GM19239 (cell line): ENCODE data around the gene HBB.
"Not testable (repeated sequence)": the region's sequence is repeated elsewhere in the genome, so short reads cannot be mapped to it uniquely, and the experiment has no call there.

ENCODE experiments used
- DNase-seq: peaks from one replicate; pipeline ENCODE4 v3.0.0; 2011; ENCODE audit warnings: low spot score; ENCODE audit not compliant: insufficient read length
- FAIRE-seq: peaks from 2 replicates; lab custom pipeline; 2011; peaks lifted over from hg19 to GRCh38; lab: Jason Lieb, UNC

HBB gene

DNA sequence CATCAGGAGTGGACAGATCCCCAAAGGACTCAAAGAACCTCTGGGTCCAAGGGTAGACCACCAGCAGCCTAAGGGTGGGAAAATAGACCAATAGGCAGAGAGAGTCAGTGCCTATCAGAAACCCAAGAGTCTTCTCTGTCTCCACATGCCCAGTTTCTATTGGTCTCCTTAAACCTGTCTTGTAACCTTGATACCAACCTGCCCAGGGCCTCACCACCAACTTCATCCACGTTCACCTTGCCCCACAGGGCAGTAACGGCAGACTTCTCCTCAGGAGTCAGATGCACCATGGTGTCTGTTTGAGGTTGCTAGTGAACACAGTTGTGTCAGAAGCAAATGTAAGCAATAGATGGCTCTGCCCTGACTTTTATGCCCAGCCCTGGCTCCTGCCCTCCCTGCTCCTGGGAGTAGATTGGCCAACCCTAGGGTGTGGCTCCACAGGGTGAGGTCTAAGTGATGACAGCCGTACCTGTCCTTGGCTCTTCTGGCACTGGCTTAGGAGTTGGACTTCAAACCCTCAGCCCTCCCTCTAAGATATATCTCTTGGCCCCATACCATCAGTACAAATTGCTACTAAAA, at the start of gene HBB:
HBB (minus strand) TSS at position 340 of the 579 bp plus-strand sequence; CDS start at position 290, 50 bp downstream.
- no peak for DNase-seq
- FAIRE-seq = no peak

DNA sequence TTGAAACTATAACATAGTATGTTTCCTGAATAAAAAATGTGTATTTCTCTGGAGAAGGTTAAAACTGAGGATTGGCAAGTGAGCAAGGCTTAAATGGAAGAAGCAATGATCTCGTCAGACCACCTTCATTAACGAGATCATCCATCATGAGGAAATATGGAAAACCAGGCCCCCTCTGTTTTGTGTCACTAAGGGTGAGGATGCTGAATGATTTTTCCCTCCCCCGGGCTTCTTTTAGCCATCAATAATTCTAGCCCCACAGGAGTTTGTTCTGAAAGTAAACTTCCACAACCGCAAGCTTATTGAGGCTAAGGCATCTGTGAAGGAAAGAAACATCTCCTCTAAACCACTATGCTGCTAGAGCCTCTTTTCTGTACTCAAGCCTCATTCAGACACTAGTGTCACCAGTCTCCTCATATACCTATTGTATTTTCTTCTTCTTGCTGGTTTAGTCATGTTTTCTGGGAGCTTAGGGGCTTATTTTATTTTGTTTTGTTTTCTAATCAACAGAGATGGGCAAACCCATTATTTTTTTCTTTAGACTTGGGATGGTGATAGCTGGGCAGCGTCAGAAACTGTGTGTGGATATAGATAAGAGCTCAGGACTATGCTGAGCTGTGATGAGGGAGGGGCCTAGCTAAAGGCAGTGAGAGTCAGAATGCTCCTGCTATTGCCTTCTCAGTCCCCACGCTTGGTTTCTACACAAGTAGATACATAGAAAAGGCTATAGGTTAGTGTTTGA, 48.7 kb upstream of the HBB start:
- no peak for DNase-seq
- FAIRE-seq = no peak

DNA sequence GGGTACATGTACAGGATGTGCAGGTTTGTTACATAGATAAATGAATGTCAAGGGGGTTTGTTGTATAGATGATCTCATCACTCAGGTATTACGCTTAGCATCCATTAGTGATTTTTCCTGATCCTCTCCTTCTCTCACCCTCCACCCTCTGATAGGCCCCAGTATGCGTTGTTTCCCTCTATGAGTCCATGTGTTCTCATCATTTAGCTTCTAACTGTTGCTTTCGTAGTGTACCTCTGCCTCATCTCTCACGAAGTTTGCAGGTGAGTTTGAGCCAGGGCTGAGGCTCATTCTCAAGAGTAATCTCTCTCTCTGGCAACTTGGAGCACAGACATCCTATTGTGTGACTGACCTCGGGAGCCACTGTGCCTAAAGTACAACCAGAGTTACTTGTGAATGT, 47.5 kb upstream of the HBB start:
- no peak for FAIRE-seq
- DNase-seq = no peak

DNA sequence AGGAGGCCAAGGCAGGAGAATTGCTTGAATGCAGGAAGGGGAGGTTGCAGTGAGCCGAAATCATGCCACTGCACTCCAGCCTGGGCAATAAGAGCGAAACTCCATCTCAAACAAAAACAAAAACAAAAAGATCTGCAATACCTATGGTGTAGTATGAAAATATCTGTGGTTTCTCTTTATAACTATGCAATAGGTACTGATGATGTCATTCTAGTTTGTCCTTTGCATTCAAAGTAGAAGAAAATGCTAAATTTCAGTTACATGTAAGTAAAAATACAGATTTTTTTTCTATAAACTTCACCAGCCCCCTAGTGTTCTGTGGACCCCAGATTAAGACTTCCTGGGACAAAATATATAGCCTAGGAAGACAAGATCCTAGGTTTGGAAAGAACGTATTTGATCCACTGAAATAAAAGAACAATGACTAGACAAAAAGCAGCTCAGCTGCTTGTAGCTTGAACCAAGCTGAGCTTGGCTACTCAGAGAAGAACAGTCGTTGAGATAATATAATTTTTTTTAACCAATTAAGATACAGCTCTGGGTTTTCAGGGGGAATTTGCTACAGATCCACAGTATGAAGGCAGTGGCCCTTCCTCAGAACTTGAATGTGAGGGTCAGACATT, 45.6 kb upstream of the HBB start:
- DNase-seq = no peak
- FAIRE-seq = no peak

DNA sequence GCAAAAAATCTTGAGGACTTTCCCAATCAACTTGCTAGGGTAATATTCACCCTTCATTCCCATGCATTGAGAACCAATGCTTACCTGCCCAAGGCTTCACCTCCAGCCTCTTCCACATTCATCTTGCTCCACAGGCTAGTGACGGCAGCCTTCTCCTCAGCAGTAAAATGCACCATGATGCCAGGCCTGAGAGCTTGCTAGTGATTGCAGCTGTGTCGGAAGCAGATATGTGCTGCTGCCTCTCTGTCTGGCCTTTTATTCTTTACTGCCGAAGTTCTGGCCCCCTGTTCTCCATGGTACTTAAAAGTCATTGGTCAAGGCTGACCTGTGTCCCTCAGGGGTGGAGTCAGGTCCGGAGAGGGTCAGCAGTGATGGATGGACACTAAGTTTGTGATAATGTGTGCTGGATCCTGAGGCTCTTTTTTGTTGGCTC, 42.9 kb upstream of the HBB start, which contains the start of gene HBE1:
HBE1 (minus strand) TSS at position 231 of the 433 bp plus-strand sequence; CDS start at position 176, 55 bp downstream.
- FAIRE-seq (no peak), DNase-seq (no peak)

DNA sequence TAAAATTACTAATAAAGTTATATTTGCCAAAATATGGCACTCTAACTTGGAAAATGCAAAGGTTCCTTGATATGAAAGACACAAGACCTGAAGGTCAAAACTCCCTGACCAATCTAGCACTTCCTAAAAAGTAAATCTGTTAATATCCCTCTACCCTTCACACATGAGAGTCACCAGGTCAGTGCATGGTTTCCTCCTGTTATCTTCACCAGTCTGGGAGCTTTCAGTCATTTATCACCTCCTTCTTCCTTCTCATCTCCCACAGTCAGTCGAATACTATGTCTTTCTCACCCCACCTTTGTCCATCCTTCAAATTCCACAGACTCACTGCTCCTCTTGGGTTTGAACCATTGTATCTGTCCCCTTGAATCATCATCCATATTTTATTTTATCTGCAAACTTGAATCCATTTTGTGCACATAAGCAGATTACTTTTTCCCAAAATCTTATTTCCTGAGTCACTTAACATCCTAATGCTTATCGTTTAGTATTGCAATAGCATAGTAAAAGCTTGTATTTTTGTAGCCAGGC, 40.2 kb upstream of the HBB start:
- FAIRE-seq (no peak), DNase-seq (no peak)

DNA sequence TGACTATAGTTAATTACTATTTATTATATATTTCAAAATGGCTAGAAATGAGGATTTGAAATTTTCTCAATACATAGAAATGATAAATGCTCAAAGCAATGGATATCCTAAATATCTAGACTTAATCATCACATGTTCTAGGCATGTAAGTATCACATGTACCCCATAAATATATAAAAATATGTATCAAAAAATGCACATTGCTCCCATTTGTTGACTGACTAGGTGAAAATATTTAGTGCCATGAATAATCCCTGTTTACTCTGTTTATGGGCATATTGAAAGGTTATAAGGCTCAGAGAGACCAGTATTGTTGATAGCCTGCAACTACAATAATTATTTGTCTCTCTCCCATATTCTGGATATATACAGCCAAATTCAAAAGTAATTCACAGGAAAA, 39.7 kb upstream of the HBB start:
- no peak for DNase-seq
- FAIRE-seq = no peak

DNA sequence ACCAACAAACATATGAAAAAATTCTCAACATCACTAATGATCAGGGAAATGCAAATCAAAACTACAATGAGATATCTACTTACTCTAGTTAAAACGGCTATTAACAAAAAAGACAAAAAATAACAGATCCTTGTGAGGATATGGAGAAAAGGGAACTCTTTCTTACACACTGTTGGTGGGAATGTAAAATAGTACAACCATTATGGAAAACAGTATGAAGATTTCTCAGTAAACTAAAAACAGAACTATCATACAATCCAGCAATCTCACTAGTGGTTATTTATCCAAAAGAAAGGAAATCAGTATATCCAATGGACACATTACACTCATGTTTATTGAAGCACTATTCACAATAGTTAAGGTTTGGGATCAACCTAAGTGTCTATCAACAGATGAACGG, 39.0 kb upstream of the HBB start:
- FAIRE-seq (no peak), DNase-seq (no peak)

DNA sequence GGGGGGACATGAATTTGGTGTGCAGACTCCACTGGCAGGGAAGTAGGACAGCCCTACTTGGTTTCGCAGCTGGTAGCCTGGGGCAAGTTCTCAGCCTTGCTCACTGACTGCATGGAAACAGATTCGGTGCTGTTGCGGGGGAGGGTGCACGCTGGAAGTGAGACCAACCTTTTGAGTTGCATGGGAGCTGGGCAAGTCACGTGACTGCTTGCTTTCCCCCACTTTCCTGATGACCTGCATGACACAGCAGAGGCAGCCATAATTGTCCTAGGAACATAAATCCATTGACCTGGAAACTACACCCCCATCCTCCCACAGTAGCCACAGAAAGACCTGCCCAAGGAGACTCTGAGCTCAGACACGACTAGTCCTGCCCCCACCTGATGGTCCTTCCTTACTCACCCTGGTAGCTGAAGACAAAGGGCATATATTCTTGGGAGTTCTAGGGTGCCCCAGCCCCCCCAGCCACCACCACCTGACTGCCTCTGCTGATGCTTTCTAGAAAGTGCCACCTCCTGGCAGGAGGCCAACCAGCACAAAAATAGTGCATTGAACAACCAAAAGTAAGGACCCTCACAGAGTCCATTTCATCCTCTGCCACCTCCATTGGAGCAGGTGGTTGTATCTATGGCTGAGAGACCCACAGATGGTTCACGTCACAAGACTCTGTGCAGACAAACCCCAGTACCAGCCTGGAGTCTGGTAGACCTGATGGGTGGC, 31.8 kb upstream of the HBB start:
- FAIRE-seq = no peak
- no peak for DNase-seq

DNA sequence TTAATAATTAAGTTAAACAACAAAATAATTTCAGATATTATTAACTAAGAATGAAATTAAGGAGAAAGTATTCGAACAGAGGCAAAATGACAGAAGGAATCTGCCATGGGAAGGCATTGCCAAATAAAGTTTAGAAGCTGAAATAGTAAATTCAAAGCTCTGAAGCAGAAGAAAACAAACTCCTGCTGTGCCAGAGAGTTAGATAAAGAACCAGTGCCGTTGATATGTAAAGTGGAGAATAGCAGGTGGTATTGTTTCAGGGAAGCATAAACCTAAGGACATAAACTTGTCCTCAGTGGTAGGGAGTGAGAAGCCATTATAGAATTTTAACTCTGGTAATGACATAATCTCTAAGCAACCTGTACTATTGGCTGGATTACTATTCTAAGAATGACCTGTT, 30.4 kb upstream of the HBB start:
- DNase-seq = no peak
- FAIRE-seq = no peak

DNA sequence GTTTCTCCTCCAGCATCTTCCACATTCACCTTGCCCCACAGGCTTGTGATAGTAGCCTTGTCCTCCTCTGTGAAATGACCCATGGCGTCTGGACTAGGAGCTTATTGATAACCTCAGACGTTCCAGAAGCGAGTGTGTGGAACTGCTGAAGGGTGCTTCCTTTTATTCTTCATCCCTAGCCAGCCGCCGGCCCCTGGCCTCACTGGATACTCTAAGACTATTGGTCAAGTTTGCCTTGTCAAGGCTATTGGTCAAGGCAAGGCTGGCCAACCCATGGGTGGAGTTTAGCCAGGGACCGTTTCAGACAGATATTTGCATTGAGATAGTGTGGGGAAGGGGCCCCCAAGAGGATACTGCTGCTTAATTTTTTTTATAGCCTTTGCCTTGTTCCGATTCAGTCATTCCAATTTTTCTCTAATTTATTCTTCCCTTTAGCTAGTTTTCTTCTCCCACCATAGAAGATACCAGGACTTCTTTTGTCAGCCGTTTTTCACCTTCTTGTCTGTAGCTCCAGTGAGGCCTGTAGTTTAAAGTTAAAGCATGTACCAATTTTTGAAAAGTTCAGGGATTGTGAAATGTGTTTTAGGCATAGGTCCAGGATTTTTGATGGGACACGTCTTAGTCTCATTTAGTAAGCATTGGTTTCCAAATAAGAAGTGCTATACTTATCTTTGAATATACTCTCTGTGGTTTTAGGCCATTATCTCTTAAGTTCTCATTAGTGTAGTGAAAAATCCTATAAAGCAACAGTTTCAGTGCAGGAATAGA, 28.0 kb upstream of the HBB start, which contains the start of gene HBG2:
HBG2 (minus strand) TSS at position 136 of the 768 bp plus-strand sequence; CDS start at position 83, 53 bp downstream.
- peak; percentile 62 for FAIRE-seq
- not testable (repeated sequence) for DNase-seq

DNA sequence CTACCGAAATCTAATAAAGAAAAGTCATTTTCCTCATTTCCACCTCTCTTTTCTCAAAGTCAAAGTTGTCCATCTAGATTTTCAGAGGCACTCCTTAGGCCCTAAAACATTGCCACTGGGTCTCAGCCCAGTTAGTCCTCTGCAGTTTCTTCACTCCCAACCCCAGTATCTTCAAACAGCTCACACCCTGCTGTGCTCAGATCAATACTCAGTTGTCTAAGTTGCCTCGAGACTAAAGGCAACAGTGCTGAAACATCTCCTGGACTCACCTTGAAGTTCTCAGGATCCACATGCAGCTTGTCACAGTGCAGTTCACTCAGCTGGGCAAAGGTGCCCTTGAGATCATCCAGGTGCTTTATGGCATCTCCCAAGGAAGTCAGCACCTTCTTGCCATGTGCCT, 27.2 kb upstream of the HBB start:
- FAIRE-seq, DNase-seq: not testable (repeated sequence)

DNA sequence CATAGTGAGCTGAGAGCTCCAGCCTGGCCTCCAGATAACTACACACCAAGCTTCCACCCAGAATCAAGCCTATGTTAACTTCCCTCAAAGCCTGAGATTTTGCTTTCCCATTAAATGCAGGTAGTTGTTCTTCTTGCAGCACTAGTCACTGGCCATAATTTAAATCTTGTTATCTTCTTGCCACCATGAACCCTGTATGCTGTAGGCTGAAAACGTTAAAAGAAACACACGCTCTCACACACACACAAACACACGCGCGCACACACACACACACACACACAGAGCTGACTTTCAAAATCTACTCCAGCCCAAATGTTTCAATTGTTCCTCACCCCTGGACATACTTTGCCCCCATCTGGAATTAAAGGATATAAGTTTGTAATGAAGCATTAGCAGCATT, 26.6 kb upstream of the HBB start:
- not testable (repeated sequence) for FAIRE-seq, DNase-seq

DNA sequence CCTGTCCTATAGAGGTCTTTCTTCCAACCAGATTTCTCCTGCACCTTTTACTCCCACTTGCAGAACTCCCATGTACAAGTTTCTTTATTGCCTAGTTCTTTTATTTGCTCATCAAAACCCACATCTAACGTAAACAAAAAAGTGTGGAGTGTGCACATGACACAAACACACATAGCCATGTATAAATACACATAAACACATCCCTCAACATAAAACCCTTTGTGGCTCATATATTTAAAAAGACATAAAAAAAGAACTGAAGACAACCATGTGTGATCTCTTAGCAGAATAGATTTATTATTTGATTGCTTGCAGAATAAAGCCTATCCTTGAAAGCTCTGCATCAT, 26.0 kb upstream of the HBB start:
- no peak for DNase-seq
- FAIRE-seq = no peak

DNA sequence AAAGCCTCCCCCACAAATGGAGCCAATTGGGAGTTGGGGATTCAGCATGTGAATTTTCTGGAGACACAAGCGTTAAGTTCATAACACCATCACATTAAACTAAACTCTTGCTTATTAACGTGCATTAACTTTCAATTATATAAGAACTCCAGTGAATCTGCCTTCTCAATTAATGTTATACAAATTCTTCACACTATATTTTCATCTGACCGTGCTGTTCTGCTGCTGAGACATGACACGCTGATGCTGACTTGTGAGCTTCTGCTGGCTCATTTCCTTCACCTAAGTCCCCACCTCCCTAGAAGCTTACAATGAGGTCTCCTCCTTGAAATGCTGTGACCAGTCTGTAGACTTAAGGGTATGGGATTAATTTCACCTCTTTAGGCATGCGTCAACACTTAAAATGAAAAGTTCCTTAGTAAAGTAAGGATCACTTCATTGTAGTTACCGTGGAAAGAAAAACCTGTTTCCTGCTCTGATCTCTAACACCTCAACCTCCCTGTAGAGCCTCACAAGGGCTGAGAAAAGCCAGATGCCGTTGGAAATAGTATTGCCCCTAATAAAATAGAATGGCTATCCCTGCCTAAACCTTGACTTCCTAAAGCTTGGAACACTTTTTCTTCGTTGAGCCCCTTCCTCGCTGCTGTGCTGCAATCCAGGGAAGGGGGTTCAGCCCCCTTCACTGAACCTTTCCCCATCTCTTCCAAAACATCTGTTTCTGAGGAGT, 25.5 kb upstream of the HBB start:
- FAIRE-seq (no peak), DNase-seq (no peak)

DNA sequence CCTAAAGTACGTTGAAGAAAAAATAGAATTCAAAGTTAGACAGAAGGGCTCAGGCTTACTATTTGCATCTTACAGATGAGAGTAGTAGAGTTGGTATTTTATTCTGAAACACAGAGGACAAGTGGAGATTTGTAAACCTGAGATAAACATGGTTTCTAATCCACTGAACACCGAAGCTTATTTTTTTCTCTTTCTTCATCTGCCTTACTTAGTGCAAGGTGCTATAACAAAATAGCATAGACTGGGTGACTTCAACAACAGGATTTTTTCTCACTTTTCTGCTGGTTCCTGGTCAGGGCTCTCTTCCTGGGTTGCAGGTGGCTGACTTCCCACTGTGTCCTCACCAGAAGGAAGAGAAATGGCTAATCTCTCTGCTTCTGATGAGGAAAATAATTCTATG, 24.9 kb upstream of the HBB start:
- DNase-seq (no peak), FAIRE-seq (no peak)

DNA sequence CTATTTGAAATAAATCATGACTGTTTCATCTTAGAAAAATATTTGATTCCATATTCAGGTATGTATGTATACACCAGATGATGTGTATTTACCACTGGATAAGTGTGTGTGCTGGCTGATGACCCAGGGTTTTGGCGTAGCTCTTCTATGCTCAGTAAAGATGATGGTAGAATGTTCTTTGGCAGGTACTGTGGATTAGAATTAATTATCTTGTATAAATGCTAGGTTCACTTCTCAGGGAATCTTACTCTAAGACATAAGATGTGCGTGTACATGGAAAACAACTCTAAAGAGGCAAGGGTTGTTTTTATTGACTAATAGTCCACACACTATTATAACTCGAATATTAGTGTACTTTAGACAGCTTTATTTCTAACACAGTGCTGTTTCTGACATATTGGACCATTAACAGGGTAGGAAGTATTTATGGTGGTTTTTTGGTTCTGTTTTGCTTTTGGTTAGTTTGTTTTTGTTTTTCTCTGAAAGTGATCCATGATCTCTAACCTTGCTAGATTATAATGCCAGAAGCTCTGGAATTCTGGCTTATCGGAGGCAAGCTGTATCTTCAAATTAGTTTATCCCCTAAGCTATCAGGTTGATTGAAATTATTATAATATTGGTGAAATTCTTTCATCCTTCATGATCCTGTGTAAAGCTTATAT, 23.8 kb upstream of the HBB start:
- DNase-seq = no peak
- FAIRE-seq = no peak

DNA sequence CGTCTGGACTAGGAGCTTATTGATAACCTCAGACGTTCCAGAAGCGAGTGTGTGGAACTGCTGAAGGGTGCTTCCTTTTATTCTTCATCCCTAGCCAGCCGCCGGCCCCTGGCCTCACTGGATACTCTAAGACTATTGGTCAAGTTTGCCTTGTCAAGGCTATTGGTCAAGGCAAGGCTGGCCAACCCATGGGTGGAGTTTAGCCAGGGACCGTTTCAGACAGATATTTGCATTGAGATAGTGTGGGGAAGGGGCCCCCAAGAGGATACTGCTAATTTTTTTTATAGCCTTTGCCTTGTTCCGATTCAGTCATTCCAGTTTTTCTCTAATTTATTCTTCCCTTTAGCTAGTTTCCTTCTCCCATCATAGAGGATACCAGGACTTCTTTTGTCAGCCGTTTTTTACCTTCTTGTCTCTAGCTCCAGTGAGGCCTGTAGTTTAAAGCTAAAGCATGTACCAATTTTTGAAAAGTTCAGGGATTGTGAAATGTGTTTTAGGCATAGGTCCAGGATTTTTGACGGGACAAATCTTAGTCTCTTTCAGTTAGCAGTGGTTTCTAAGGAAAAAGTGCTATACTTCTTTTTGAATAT, 23.0 kb upstream of the HBB start, which contains the start of gene HBG1:
HBG1 (minus strand) TSS at position 51 of the 590 bp plus-strand sequence. CDS start 53 bp downstream, outside the sequence.
- DNase-seq, FAIRE-seq: not testable (repeated sequence)
